ENCODE data around the gene NUAK2. TPM values are rescaled to one million over a fixed set of nuclear protein-coding genes. Genes with fewer than 3 reads are reported as not detected.

NUAK2 gene
- total RNA-seq, 6 donors from 2014 or later: 8.5 to 14.7 (median 10.3) TPM

DNA sequence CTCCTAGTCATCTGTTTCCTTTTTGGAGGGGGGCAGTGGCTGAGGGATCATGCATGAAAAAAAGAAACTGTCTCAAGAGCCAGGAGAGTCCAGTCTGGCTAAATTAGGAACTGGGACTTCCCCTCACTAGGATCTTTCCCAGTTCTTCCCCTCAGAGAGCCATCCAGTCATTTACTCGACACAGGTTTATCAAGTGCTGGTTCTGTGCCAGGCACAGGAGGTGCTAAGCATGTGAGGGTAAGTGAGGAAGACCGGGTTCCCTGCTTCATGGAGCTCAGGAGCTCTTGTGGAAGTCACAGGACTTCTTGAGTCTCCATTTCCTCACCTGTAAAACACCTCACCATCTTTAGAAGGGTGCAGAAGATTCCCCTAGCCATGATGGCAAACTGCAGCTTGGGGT, 8.6 kb upstream of the NUAK2 start:
- TF ChIP-seq, protein P1, sequence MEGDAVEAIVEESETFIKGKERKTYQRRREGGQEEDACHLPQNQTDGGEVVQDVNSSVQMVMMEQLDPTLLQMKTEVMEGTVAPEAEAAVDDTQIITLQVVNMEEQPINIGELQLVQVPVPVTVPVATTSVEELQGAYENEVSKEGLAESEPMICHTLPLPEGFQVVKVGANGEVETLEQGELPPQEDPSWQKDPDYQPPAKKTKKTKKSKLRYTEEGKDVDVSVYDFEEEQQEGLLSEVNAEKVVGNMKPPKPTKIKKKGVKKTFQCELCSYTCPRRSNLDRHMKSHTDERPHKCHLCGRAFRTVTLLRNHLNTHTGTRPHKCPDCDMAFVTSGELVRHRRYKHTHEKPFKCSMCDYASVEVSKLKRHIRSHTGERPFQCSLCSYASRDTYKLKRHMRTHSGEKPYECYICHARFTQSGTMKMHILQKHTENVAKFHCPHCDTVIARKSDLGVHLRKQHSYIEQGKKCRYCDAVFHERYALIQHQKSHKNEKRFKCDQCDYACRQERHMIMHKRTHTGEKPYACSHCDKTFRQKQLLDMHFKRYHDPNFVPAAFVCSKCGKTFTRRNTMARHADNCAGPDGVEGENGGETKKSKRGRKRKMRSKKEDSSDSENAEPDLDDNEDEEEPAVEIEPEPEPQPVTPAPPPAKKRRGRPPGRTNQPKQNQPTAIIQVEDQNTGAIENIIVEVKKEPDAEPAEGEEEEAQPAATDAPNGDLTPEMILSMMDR (IDR thresholded peaks at IDR 0.05): no peak
- TF ChIP-seq POLR2A (IDR thresholded peaks at IDR 0.05) (no peak), POLR2AphosphoS5 (IDR thresholded peaks at IDR 0.05) (no peak), EP300 (IDR thresholded peaks at IDR 0.05) (no peak)
- H3K4me3 ChIP-seq: no peak overlapping the region
- no peak for ATAC-seq (ENCODE audit: low FRiP score in 2 of 2)
- no peaks in the 10 kb centered on the region for H3K9me3 ChIP-seq
- no peaks in the 10 kb centered on the region for H3K27me3 ChIP-seq
- 36 to 47% methylated on average over 2 of the region's 2 CpGs for WGBS, 2 donors
- no peak overlapping the region for H3K27ac ChIP-seq
- no peaks in the 10 kb centered on the region for H3K36me3 ChIP-seq
- DNase-seq: peak in 1 of 2 donors; percentile 37
- peaks cover 2 to 4% (median 2%) of the 10 kb centered on the region in 4 donors for H3K4me1 ChIP-seq

- Histone ChIP-seq H3K27me3 (no peaks in the 10 kb centered on the region), H3K27ac (no peak overlapping the region), H3K4me1 (peaks cover 6 to 8% (median 7%) of the 10 kb centered on the region in 4 donors), H3K4me3 (no peak overlapping the region), H3K36me3 (no peaks in the 10 kb centered on the region), H3K9me3 (no peaks in the 10 kb centered on the region)
- WGBS, 2 donors: 90 to 98% methylated on average over 2 to 5 of the region's 5 CpGs
- ATAC-seq (ENCODE audit: low FRiP score in 2 of 2): no peak
- no peak for TF ChIP-seq EP300 (IDR thresholded peaks at IDR 0.05)
- TF ChIP-seq POLR2A (IDR thresholded peaks at IDR 0.05): no peak
- TF ChIP-seq, protein P1 (IDR thresholded peaks at IDR 0.05): no peak
- no peak for TF ChIP-seq POLR2AphosphoS5 (IDR thresholded peaks at IDR 0.05)
- DNase-seq: no peak
Measured at GRCh38 chr1:205329719-205330118, 8.2 kb upstream of the NUAK2 start.

DNA sequence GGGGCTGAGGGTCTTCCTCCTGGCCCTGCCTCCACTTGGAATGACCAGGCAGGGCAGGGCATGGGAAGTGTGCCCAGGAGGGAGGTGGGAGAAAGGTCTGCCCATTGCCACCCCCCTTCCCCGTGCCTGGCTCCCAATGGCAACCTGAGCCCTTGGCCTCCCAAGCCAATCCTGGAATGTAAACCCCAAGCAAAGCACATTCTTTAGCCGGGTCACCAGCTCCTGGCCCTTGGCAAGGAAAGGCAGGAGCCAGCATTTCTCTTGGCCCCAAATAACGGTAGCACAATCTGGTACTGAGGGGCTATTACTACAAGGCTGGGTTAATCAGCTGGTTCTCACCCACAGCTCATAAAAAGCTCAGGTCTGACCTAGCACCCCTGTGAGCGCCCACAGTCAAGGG, 6.9 kb upstream of the NUAK2 start:
- WGBS, 2 donors: 57 to 63% methylated on average over 4 of the region's 4 CpGs
- no peaks in the 10 kb centered on the region for H3K36me3 ChIP-seq
- ATAC-seq (ENCODE audit: low FRiP score in 2 of 2) (no peak), DNase-seq (no peak)
- no peak overlapping the region for H3K4me3 ChIP-seq
- no peaks in the 10 kb centered on the region for H3K9me3 ChIP-seq
- H3K27me3 ChIP-seq: no peaks in the 10 kb centered on the region
- peaks cover 7 to 13% (median 10%) of the 10 kb centered on the region in 4 donors for H3K4me1 ChIP-seq
- TF ChIP-seq POLR2AphosphoS5 (IDR thresholded peaks at IDR 0.05): no peak
- no peak for TF ChIP-seq EP300 (IDR thresholded peaks at IDR 0.05)
- no peak for TF ChIP-seq POLR2A (IDR thresholded peaks at IDR 0.05)
- TF ChIP-seq, protein P1 (IDR thresholded peaks at IDR 0.05): no peak
- no peak overlapping the region for H3K27ac ChIP-seq

DNA sequence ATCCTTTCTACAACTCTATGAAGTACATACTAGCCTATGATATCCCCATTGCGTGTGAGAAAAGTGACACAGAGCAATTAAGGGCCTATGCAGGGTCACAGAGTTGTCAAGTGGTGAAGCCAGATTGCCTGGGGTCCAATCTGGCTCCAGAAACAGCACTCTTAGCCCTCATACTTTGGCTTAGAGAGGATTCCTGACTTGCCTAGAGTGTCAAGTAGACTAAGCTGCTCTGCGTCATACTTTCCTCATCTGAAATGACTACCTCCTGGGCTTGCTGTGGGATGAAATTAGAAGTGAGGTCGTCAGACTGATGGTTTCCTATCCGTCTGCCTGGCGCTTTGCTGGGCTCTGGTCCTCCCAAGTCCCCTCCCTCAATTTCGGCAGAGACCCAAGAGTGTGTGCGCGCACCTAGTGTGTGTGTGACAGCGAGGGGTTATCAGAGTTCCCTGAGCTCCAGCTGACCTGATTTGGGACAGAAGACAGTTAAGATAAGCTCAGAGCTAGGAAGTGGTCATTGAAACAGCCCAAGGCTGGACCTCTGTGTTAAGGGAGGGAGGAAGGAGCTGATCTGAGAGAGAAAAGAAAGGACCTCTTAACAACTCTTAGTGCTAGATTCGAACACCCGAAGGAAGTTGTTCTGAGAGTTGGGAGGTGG, 5.4 kb upstream of the NUAK2 start:
- H3K4me1 ChIP-seq: peaks cover 9 to 17% (median 12%) of the 10 kb centered on the region in 4 donors
- TF ChIP-seq, protein P1 (IDR thresholded peaks at IDR 0.05): no peak
- no peak for TF ChIP-seq EP300 (IDR thresholded peaks at IDR 0.05)
- no peak for TF ChIP-seq POLR2AphosphoS5 (IDR thresholded peaks at IDR 0.05)
- no peak for TF ChIP-seq POLR2A (IDR thresholded peaks at IDR 0.05)
- no peaks in the 10 kb centered on the region for H3K27me3 ChIP-seq
- H3K9me3 ChIP-seq: no peaks in the 10 kb centered on the region
- H3K27ac ChIP-seq: no peak overlapping the region
- DNase-seq (no peak), ATAC-seq (ENCODE audit: low FRiP score in 2 of 2) (no peak)
- WGBS, 2 donors: 71 to 81% methylated on average over 11 of the region's 11 CpGs
- H3K4me3 ChIP-seq: no peak overlapping the region
- no peaks in the 10 kb centered on the region for H3K36me3 ChIP-seq

Measured in upper lobe of left lung (tissue), 6 donors.